Hepatocyte (in vitro differentiated cells): ENCODE measurements around the gene SLC4A8.

Experiments
- EZH2 ChIP-seq: fragments of 200-600 bp; sonication (generic); IDR thresholded peaks from 2 replicates; pipeline ENCODE4 v1.6.1; 2016; ENCODE audit warnings: antibody characterized with exemption, mild to moderate bottlenecking, borderline replicate concordance
- EZH2phosphoT487 ChIP-seq: fragments of 200-600 bp; sonication (generic); IDR thresholded peaks from one replicate; pipeline ENCODE4 v1.6.1; 2018; ENCODE audit warnings: antibody characterized with exemption, mild to moderate bottlenecking, low read depth, moderate library complexity; ENCODE audit not compliant: unreplicated experiment, severe bottlenecking
- TF ChIP-seq, protein P1 (sequence below): fragments of 200-600 bp; sonication (generic); IDR thresholded peaks from 2 replicates; pipeline ENCODE4 v1.5.1; 2016; ENCODE audit warnings: antibody characterized with exemption, mild to moderate bottlenecking; ENCODE audit not compliant: poor library complexity

DNA sequence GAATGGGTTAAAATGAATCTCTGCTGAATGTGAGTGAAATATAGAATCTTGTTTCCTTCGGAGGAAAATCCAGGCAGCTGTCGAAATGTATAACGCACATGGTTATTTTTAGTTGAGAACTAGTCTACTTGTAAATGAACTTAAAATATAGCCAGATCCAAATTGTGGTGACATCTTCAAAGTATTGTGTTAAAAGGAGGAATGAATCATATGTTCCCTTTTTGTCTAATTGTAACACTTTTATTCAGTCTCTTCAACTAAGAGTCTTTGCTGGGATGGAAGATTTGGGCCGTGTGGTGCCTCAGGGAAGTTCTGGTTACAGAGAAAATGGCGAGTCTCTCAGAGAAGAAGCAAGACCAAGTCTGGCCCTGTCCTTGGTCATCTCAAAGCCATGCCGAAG is 82.5 kb downstream of the SLC4A8 start:
- TF ChIP-seq, protein P1, sequence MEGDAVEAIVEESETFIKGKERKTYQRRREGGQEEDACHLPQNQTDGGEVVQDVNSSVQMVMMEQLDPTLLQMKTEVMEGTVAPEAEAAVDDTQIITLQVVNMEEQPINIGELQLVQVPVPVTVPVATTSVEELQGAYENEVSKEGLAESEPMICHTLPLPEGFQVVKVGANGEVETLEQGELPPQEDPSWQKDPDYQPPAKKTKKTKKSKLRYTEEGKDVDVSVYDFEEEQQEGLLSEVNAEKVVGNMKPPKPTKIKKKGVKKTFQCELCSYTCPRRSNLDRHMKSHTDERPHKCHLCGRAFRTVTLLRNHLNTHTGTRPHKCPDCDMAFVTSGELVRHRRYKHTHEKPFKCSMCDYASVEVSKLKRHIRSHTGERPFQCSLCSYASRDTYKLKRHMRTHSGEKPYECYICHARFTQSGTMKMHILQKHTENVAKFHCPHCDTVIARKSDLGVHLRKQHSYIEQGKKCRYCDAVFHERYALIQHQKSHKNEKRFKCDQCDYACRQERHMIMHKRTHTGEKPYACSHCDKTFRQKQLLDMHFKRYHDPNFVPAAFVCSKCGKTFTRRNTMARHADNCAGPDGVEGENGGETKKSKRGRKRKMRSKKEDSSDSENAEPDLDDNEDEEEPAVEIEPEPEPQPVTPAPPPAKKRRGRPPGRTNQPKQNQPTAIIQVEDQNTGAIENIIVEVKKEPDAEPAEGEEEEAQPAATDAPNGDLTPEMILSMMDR, result no peak
- TF ChIP-seq EZH2phosphoT487, result no peak
- TF ChIP-seq EZH2, result no peak
